ENCODE measurements around the gene ENTPD6. TPM values are rescaled to one million over a fixed set of nuclear protein-coding genes. Genes with fewer than 3 reads are reported as not detected.
A peak's percentile ranks its signal among the peaks of the same experiment; 100 is the strongest.

ENTPD6 gene
- total RNA-seq, 4 donors from 2014 or later: 26.5 to 48.4 (median 40.2) TPM

DNA sequence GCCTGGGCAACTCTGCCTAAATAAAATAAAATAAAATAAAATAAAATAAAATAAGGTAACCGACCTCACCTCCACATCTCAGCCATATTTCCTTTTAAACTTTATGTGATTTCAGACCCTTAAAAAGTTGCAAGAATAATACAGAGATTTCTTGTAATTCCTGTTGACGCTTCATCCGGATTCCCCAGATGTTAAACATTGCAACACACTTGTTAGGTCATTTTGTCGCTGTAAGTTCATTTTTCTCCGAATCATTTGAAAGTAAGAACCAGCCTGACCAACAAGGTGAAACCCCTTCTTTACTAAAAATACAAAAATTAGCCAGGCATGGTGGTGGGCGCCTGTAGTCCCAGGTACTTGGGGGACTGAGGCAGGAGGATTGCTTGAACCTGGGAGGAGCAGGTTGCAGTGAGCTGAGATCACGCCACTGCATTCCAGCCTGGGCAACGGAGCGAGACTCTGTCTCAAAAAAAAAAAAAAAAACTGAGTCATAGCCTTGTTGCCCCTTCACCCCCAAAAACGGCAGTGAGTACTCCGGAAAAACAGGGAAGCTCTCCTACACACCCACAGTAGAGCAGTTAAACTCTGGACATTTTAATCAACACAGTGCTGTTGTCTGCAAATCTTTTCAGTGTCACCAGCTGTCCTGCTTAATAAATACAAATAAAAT, 58.2 kb downstream of the ENTPD6 start:
- intact Hi-C loops (cut with DNase I): no loop called here
- peak overlapping the region in 2 of 4 donors; percentile 75 to 95 for H3K27ac ChIP-seq
- peaks cover 7 to 98% (median 47%) of the 10 kb centered on the region in 3 donors for H3K4me1 ChIP-seq
- H3K27me3 ChIP-seq: no peaks in the 10 kb centered on the region
- no peak overlapping the region for H3K4me3 ChIP-seq
- DNase-seq: no peak
- no peaks in the 10 kb centered on the region for H3K9me3 ChIP-seq
- peaks cover 0 to 31% (median 0%) of the 10 kb centered on the region in 3 donors for H3K36me3 ChIP-seq
- TF ChIP-seq, protein P1, sequence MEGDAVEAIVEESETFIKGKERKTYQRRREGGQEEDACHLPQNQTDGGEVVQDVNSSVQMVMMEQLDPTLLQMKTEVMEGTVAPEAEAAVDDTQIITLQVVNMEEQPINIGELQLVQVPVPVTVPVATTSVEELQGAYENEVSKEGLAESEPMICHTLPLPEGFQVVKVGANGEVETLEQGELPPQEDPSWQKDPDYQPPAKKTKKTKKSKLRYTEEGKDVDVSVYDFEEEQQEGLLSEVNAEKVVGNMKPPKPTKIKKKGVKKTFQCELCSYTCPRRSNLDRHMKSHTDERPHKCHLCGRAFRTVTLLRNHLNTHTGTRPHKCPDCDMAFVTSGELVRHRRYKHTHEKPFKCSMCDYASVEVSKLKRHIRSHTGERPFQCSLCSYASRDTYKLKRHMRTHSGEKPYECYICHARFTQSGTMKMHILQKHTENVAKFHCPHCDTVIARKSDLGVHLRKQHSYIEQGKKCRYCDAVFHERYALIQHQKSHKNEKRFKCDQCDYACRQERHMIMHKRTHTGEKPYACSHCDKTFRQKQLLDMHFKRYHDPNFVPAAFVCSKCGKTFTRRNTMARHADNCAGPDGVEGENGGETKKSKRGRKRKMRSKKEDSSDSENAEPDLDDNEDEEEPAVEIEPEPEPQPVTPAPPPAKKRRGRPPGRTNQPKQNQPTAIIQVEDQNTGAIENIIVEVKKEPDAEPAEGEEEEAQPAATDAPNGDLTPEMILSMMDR (IDR thresholded peaks at IDR 0.05): no peak
- TF ChIP-seq POLR2A (IDR thresholded peaks at IDR 0.05): no peak
- 64 to 70% methylated on average over 11 of the region's 11 CpGs for WGBS, 2 donors

DNA sequence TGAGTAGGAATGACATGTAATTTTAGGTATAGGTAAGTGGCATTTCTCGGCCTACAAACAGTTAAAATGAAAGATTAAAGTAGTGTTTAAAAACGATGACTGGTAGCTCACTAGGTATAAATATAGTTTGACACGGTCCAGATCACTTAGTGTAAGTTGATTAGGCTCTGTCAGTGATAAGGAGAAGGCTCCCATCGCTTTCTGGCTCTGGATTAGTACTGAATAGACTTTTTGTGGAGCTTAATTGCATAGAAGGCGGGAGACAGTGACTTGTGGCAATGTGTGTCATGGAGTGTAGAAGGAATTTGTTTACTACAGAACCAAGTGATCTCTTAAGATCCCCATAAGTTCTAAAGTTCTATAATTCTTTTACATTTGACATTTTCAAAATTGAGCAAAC, 59.1 kb downstream of the ENTPD6 start:
- no peak for DNase-seq
- peak overlapping the region in 3 of 4 donors; percentile 63 to 95 (median 75) for H3K27ac ChIP-seq
- TF ChIP-seq, protein P1 (IDR thresholded peaks at IDR 0.05): no peak
- TF ChIP-seq POLR2A (IDR thresholded peaks at IDR 0.05): no peak
- no peaks in the 10 kb centered on the region for H3K27me3 ChIP-seq
- intact Hi-C loops (cut with DNase I): no loop called here
- WGBS, 2 donors: 55 to 65% methylated on average over 5 of the region's 5 CpGs
- H3K36me3 ChIP-seq: peaks cover 0 to 39% (median 0%) of the 10 kb centered on the region in 3 donors
- peaks cover 5 to 90% (median 42%) of the 10 kb centered on the region in 3 donors for H3K4me1 ChIP-seq
- H3K4me3 ChIP-seq: no peak overlapping the region
- no peaks in the 10 kb centered on the region for H3K9me3 ChIP-seq

DNA sequence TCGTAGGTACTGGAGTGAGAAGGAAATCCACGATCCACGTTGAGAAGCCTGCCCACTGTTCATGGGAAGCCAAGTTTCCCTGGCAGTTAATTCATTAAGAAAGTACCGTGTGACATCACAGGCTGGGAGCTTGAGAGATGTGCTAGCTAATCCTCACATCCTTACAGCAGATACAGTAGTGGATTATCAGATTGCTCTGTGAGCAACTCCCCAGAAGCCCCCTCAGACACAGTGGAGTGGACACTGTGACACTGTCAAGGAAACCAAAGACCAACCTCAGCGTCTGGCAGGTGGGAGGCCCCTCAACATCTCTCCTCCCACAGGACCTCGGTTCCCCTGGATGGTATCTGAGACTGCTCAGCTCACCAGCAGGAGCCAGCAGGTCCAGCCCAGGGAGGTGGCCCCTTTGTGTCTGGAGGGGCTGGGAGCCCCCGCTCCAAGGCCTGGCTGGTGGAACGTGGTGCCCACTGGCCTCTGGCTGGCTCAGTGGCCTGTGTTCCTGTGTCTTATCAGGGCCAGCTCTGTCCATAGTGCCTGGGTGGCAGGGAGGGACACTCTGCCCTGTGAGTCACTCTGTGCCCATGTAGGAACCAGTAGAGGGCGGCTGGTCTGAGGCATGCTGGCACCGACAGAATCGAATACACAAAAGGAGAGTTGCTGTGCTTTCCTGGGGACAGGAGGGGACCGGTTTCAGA, 59.6 kb downstream of the ENTPD6 start:
- WGBS, 2 donors: 79 to 83% methylated on average over 5 to 7 of the region's 12 CpGs

DNA sequence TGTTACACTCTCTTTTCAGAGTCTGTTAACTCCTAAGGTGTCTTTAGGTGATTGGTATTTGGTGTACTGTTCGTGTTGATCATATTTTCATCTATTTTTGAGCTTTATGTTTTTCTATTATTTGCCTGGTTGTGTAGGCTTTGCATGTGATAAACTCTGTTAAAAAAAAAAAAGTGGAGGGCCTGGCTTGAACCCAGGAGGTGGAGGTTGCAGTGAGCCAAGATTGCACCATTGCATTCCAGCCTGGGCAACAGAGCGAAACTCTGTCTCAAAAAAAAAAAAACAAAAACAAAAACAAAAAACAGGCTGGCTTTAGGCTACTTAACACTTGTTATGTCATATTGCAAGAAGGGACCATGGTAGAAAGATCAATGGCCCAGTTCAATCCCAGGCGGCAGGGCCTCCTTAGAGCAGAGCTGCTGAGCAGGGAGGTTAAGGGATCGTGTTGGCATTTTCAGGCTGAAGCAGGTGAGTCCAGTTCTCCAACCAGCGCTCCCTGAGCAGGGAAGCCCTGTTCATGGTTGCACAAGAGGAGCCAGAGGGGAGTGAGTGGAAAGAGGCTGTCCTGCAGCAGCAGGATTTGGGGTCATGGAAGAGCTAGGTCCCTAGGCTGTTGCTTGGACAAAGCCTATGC, 60.8 kb downstream of the ENTPD6 start:
- DNase-seq: no peak
- 70 to 74% methylated on average over 4 to 5 of the region's 5 CpGs for WGBS, 2 donors
- no peaks in the 10 kb centered on the region for H3K9me3 ChIP-seq
- H3K4me1 ChIP-seq: peaks cover 5 to 72% (median 31%) of the 10 kb centered on the region in 3 donors
- H3K4me3 ChIP-seq: no peak overlapping the region
- no peaks in the 10 kb centered on the region for H3K27me3 ChIP-seq
- intact Hi-C loops (cut with DNase I): no loop called here
- H3K36me3 ChIP-seq: peaks cover 0 to 53% (median 8%) of the 10 kb centered on the region in 3 donors
- TF ChIP-seq, protein P1 (IDR thresholded peaks at IDR 0.05): no peak
- TF ChIP-seq POLR2A (IDR thresholded peaks at IDR 0.05): no peak
- H3K27ac ChIP-seq: peak overlapping the region in 3 of 4 donors; percentile 63 to 95 (median 75)

More for the DNA sequence above, 59.6 kb downstream of the ENTPD6 start:
- no peak for DNase-seq
- no peaks in the 10 kb centered on the region for H3K9me3 ChIP-seq
- H3K4me1 ChIP-seq: peaks cover 5 to 84% (median 37%) of the 10 kb centered on the region in 3 donors
- intact Hi-C loops (cut with DNase I): no loop called here
- H3K27ac ChIP-seq: peak overlapping the region; percentile 63 to 95 (median 78)
- H3K36me3 ChIP-seq: peaks cover 0 to 45% (median 0%) of the 10 kb centered on the region in 3 donors
- TF ChIP-seq, protein P1 (IDR thresholded peaks at IDR 0.05): peak in 1 of 6 experiments; percentile 9
- TF ChIP-seq POLR2A (IDR thresholded peaks at IDR 0.05): no peak
- no peaks in the 10 kb centered on the region for H3K27me3 ChIP-seq
- no peak overlapping the region for H3K4me3 ChIP-seq

Measured in esophagus squamous epithelium (tissue), 5 donors.